ENCODE measurements around the gene RTL9. TPM values are rescaled to one million over a fixed set of nuclear protein-coding genes. Genes with fewer than 3 reads are reported as not detected.
"Not testable (repeated sequence)": the region's sequence is repeated elsewhere in the genome, so short reads cannot be mapped to it uniquely, and the experiment has no call there.

RTL9 gene
- polyA plus RNA-seq, 1 donor = 0.31 TPM

DNA sequence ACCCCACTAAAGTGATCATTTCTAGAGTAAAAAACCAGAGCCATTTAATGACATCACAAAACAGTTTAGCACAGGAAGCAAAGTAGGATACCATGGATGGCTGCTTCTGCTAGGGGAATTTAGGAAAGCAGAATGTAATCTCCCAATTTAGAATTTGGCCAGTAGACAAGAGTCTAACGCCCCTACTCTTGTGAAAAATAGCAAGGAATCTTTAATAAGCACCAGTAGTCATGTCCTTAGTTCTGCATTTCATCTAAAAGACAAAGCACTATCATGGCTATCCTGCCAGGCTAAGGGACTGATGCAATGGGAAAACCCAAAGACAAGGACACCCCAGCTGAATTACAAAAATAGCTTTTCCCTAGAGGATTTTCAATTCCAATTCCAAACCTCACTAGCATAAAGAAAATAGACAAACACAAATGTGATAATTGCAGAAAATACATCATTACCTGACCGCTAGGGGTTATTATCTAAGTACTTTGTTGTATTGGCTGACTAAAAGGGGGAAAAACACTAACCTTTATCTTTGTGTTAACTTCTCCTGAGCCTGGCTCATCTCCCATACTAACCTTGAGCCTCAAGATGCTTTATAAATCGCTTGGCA lies 38.2 kb upstream of the RTL9 start:
- H3K4me3 ChIP-seq (ENCODE audit: low read length) = no peak overlapping the region
- H3K27me3 ChIP-seq (ENCODE audit: control insufficient read depth, insufficient read depth, low read length) = no peaks in the 10 kb centered on the region
- no peaks in the 10 kb centered on the region for H3K36me3 ChIP-seq (ENCODE audit: control insufficient read depth, insufficient read depth, low read length)
- no peak overlapping the region for H3K27ac ChIP-seq (ENCODE audit: low read length)
- DNase-seq = no peak
- WGBS (ENCODE audit: insufficient coverage, low lambda C conversion rate) = no CpG with 5 or more reads among the region's 3 CpGs
- no peaks in the 10 kb centered on the region for H3K9me3 ChIP-seq (ENCODE audit: control insufficient read depth, low read depth, low read length)
- H3K4me1 ChIP-seq (ENCODE audit: control insufficient read depth, insufficient read depth, low read length) = peaks cover 5% of the 10 kb centered on the region

DNA sequence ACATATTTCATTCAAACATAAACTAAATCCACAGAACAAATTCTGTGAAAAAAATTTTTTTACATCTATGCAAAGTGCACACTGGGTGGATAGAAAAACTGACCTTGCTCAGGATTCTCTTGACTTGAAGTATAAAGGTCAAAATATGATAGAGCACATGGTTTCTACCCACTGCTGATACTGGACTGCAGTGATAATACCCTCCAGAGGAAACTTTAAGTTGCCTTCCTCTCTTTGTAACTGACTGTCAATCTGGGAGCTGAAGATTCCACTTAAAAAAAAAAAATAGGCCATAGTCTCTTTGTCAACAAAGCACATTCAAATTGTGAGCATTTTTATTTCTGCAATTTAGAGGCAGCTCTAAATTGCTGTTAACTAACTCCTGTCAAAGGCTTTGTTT lies 37.6 kb upstream of the RTL9 start:
- Histone ChIP-seq H3K27ac (ENCODE audit: low read length) (no peak overlapping the region), H3K36me3 (ENCODE audit: control insufficient read depth, insufficient read depth, low read length) (no peaks in the 10 kb centered on the region)

DNA sequence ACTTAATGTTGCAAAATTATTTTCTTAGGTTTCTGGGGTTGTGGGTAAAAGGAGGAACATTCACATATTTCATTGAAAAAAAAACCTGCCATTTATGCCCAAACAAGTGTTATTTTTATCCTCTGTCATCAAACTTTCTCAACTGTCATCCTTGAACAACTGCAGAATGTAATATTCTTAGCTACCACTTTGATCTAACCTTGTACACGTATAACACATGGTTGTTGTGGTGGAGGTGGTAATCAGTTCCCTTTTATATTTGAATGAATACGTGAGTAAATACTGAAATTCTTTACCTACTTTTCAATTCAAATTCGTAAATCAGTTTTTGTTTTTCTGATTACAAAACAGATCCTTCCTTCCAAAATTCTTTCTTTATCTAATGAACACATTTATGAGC lies 37.0 kb upstream of the RTL9 start:
- Histone ChIP-seq H3K36me3 (ENCODE audit: control insufficient read depth, insufficient read depth, low read length) (no peaks in the 10 kb centered on the region), H3K4me3 (ENCODE audit: low read length) (no peak overlapping the region), H3K27me3 (ENCODE audit: control insufficient read depth, insufficient read depth, low read length) (no peaks in the 10 kb centered on the region), H3K4me1 (ENCODE audit: control insufficient read depth, insufficient read depth, low read length) (peaks cover 5% of the 10 kb centered on the region), H3K9me3 (ENCODE audit: control insufficient read depth, low read depth, low read length) (no peaks in the 10 kb centered on the region), H3K27ac (ENCODE audit: low read length) (no peak overlapping the region)
- WGBS (ENCODE audit: insufficient coverage, low lambda C conversion rate) = no CpG with 5 or more reads among the region's 3 CpGs
- DNase-seq = no peak

More for the DNA sequence above, 37.6 kb upstream of the RTL9 start:
- H3K27me3 ChIP-seq (ENCODE audit: control insufficient read depth, insufficient read depth, low read length) = no peaks in the 10 kb centered on the region
- H3K4me1 ChIP-seq (ENCODE audit: control insufficient read depth, insufficient read depth, low read length) = peaks cover 5% of the 10 kb centered on the region
- H3K4me3 ChIP-seq (ENCODE audit: low read length) = no peak overlapping the region
- DNase-seq = peak in 1 of 2 donors; percentile 12
- H3K9me3 ChIP-seq (ENCODE audit: control insufficient read depth, low read depth, low read length) = no peaks in the 10 kb centered on the region

DNA sequence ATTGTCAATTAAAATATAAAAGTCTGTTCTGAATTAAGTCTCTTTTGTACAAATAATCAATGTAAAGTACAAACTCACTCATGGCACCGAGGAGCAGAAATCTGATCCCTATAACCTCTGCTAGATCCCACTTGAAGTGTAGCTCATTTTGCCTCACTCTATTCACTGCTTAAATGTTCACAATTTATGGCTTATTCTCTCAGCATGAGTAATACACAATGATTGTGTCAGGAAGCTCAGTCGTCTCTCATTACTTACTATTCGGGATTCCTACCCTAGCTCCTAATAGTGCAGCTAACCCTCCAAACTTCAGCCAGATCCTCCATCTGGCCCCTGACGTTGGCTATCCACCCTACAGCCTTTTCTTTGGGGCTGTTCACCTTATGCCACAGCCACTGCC lies 36.0 kb upstream of the RTL9 start:
- no peak overlapping the region for H3K27ac ChIP-seq (ENCODE audit: low read length)
- no peak overlapping the region for H3K4me3 ChIP-seq (ENCODE audit: low read length)
- peaks cover 5% of the 10 kb centered on the region for H3K4me1 ChIP-seq (ENCODE audit: control insufficient read depth, insufficient read depth, low read length)
- no CpG with 5 or more reads among the region's 4 CpGs for WGBS (ENCODE audit: insufficient coverage, low lambda C conversion rate)
- DNase-seq = no peak
- H3K9me3 ChIP-seq (ENCODE audit: control insufficient read depth, low read depth, low read length) = no peaks in the 10 kb centered on the region
- no peaks in the 10 kb centered on the region for H3K27me3 ChIP-seq (ENCODE audit: control insufficient read depth, insufficient read depth, low read length)
- no peaks in the 10 kb centered on the region for H3K36me3 ChIP-seq (ENCODE audit: control insufficient read depth, insufficient read depth, low read length)

DNA sequence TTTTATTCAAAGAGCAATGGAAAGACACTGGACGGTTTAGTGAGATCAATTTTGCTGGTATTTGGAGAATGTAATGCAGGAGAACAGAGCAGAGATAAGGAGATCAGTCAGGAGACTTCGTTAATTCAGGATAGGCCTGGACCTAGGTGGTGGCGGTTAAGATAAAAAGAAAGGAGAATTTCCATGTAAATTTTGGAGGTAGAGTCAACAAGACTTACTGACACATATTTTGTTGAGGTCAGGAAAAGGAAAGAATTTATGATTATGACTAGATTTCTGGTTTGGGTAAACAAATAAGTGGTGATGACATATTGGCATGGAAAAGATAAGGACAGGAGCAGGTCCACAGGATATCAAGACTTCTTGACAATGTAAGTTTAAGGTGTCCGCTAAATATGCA lies 31.9 kb upstream of the RTL9 start:
- no peaks in the 10 kb centered on the region for H3K9me3 ChIP-seq (ENCODE audit: control insufficient read depth, low read depth, low read length)
- no peaks in the 10 kb centered on the region for H3K4me1 ChIP-seq (ENCODE audit: control insufficient read depth, insufficient read depth, low read length)
- H3K4me3 ChIP-seq (ENCODE audit: low read length) = no peak overlapping the region
- H3K36me3 ChIP-seq (ENCODE audit: control insufficient read depth, insufficient read depth, low read length) = no peaks in the 10 kb centered on the region
- no peak for DNase-seq
- 100% methylated on average over 1 of the region's 4 CpGs for WGBS (ENCODE audit: insufficient coverage, low lambda C conversion rate)
- no peak overlapping the region for H3K27ac ChIP-seq (ENCODE audit: low read length)
- no peaks in the 10 kb centered on the region for H3K27me3 ChIP-seq (ENCODE audit: control insufficient read depth, insufficient read depth, low read length)

DNA sequence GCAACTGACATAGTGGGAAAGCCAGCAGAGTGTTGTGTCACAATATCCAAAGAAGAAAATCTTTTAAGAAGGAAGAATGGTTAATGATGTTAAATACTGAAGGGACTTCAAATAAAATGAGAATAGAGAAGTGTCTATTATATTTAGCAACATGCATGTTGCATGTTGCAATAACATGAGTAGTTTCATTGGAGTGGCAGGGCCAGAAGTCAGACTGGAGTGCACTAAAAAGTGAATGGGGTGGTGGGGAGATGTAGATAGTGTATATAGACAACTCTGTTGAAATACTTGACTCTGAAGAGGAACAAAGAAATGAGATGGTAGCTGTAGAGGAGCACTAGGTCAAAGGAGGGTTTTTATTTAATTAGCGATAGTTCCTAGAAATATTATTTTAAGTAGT lies 31.3 kb upstream of the RTL9 start:
- no peak for DNase-seq
- H3K27ac ChIP-seq (ENCODE audit: low read length) = no peak overlapping the region
- no peaks in the 10 kb centered on the region for H3K27me3 ChIP-seq (ENCODE audit: control insufficient read depth, insufficient read depth, low read length)
- no CpG with 5 or more reads among the region's 1 CpG for WGBS (ENCODE audit: insufficient coverage, low lambda C conversion rate)
- no peaks in the 10 kb centered on the region for H3K36me3 ChIP-seq (ENCODE audit: control insufficient read depth, insufficient read depth, low read length)
- H3K4me3 ChIP-seq (ENCODE audit: low read length) = no peak overlapping the region
- H3K4me1 ChIP-seq (ENCODE audit: control insufficient read depth, insufficient read depth, low read length) = no peaks in the 10 kb centered on the region
- no peaks in the 10 kb centered on the region for H3K9me3 ChIP-seq (ENCODE audit: control insufficient read depth, low read depth, low read length)

DNA sequence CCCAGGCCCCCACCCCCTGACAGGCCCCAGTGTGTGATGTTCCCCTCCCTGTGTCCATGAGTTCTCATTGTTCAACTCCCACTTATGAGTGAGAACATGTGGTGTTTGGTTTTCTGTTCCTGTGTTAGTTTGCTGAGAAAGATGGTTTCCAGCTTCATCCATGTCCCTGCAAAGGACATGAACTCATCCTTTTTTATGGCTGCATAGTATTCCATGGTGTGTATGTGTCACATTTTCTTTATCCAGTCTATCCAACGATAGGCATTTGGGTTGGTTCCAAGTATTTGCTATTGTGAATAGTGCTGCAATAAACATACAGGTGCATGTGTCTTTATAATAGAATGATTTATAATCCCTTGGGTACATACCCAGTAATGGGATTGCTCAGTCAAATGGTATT lies 30.0 kb upstream of the RTL9 start:
- H3K27ac ChIP-seq (ENCODE audit: low read length); H3K4me3 ChIP-seq (ENCODE audit: low read length); H3K27me3 ChIP-seq (ENCODE audit: control insufficient read depth, insufficient read depth, low read length); DNase-seq; H3K36me3 ChIP-seq (ENCODE audit: control insufficient read depth, insufficient read depth, low read length); H3K9me3 ChIP-seq (ENCODE audit: control insufficient read depth, low read depth, low read length); H3K4me1 ChIP-seq (ENCODE audit: control insufficient read depth, insufficient read depth, low read length): not testable (repeated sequence)
- WGBS (ENCODE audit: insufficient coverage, low lambda C conversion rate) = no CpG with 5 or more reads among the region's 1 CpG

DNA sequence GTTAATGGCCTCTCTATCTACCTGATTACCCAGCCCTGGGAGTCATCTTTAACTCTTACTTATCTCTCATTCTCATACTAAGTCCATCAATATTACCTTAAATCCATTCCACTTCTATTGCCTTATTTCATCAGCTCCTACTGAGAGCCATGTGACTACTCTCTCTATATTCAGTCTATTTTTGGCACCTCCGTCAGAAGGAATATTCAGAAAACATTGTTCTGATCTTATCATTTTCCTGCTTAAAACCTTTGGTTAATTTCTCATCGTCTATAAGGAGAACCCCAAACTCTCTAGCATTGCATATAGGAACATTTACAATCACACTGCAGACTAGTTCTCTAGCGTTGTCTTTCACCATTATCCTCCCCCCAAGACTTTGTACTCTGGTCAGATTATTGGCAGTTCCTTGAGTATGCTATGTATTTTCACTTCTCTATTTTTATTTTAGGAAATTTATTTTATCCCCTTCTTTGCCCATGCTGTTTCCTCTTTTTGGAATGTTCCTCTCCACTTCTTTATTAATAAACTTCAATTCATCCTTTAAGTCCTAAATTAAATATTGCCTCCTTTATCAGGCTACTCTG lies 27.1 kb upstream of the RTL9 start:
- WGBS (ENCODE audit: insufficient coverage, low lambda C conversion rate) = 80% methylated on average over 1 of the region's 3 CpGs

DNA sequence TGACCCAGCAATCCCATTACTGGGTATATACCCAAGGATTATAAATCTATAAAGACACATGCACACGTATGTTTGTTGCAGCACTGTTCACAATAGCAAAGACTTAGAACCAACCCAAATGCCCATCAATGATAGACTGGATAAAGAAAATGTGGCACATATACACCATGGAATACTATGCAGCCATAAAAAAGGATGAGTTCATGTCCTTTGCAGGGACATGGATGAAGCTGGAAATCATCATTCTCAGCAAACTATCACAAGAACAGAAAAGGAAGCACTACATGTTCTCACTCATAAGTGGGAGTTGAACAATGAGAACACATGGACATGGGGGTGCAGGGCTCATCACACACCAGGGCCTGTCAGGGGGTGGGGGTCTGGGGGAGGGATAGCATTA lies 25.2 kb upstream of the RTL9 start:
- H3K9me3 ChIP-seq (ENCODE audit: control insufficient read depth, low read depth, low read length); H3K27me3 ChIP-seq (ENCODE audit: control insufficient read depth, insufficient read depth, low read length); H3K27ac ChIP-seq (ENCODE audit: low read length); H3K36me3 ChIP-seq (ENCODE audit: control insufficient read depth, insufficient read depth, low read length); H3K4me3 ChIP-seq (ENCODE audit: low read length); DNase-seq; H3K4me1 ChIP-seq (ENCODE audit: control insufficient read depth, insufficient read depth, low read length): not testable (repeated sequence)
- no CpG with 5 or more reads among the region's 1 CpG for WGBS (ENCODE audit: insufficient coverage, low lambda C conversion rate)

More for the DNA sequence above, 27.1 kb upstream of the RTL9 start:
- no peaks in the 10 kb centered on the region for H3K9me3 ChIP-seq (ENCODE audit: control insufficient read depth, low read depth, low read length)
- no peaks in the 10 kb centered on the region for H3K4me1 ChIP-seq (ENCODE audit: control insufficient read depth, insufficient read depth, low read length)
- H3K36me3 ChIP-seq (ENCODE audit: control insufficient read depth, insufficient read depth, low read length) = no peaks in the 10 kb centered on the region
- H3K27ac ChIP-seq (ENCODE audit: low read length) = no peak overlapping the region
- no peak for DNase-seq
- H3K4me3 ChIP-seq (ENCODE audit: low read length) = no peak overlapping the region
- no peaks in the 10 kb centered on the region for H3K27me3 ChIP-seq (ENCODE audit: control insufficient read depth, insufficient read depth, low read length)

DNA sequence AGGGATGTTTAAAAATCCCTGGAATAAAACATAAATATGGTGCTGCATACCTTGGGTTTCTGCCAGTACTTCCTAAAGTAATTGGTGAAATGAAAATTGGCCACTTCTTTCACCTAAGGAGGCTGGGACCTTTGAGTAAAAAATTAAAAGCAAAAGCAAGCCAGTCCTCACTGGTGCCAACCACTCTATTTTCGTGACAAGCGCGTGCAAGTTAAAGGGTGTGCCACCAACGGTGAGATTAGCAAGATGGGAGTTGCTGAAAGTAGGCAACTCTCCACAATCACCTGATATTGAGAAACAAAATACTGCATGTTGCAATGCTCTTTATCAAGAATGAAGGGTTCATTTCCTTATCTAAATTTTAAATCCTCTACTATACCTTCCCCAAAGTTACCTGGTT lies 19.7 kb upstream of the RTL9 start:
- no peak for DNase-seq
- Histone ChIP-seq H3K36me3 (ENCODE audit: control insufficient read depth, insufficient read depth, low read length) (no peaks in the 10 kb centered on the region), H3K9me3 (ENCODE audit: control insufficient read depth, low read depth, low read length) (no peaks in the 10 kb centered on the region), H3K4me3 (ENCODE audit: low read length) (no peak overlapping the region), H3K4me1 (ENCODE audit: control insufficient read depth, insufficient read depth, low read length) (no peaks in the 10 kb centered on the region), H3K27me3 (ENCODE audit: control insufficient read depth, insufficient read depth, low read length) (no peaks in the 10 kb centered on the region), H3K27ac (ENCODE audit: low read length) (no peak overlapping the region)
- no CpG with 5 or more reads among the region's 4 CpGs for WGBS (ENCODE audit: insufficient coverage, low lambda C conversion rate)
